LNCAP (cell line): Measurements from ENCODE around the gene ORAI1.

Source experiments
- TF ChIP-seq, protein P1 (sequence below): fragments of 450-650 bp; IDR thresholded peaks from 2 replicates; pipeline ENCODE4 v1.5.1; 2017; ENCODE audit warnings: mild to moderate bottlenecking

The ORAI1 gene

DNA sequence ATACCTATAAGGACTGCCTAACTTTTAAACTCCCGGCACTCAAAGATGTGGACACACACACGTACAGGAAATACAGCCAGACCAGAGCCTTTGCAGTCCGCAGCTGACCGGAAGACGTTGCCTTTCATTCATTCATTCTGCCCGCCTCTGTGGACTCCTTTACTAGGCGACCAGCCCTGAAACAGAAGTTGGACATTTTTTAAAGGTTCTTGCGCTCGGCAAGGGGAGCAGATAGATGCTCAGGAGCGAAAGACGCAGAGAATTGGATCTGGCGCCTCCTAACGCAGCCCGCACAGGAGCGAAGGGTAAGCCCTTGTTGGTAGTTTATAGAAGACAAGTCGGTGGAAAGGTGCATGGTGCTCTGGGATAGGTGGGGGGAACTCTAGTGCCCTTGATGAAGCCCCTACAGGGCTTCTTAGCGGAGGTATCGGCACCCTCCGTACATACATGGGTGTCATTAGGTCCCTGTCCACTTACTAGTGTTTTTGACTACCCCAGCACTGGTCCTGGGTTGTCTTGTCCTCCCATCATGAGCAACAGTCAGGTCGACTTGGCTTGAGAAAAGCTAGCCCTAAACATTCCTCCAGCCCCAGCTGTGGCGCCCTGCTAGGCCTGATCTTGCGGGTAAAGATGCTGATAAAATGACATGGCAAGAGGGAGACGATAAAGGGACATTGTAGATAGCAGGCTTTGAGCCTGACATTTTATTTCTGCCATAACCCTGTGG, 45.2 kb upstream of the ORAI1 start, which contains the start of gene KDM2B:
KDM2B (minus strand) TSS at position 65 of the 727 bp plus-strand sequence. CDS start 112 bp downstream, outside the sequence.
- TF ChIP-seq, protein P1, sequence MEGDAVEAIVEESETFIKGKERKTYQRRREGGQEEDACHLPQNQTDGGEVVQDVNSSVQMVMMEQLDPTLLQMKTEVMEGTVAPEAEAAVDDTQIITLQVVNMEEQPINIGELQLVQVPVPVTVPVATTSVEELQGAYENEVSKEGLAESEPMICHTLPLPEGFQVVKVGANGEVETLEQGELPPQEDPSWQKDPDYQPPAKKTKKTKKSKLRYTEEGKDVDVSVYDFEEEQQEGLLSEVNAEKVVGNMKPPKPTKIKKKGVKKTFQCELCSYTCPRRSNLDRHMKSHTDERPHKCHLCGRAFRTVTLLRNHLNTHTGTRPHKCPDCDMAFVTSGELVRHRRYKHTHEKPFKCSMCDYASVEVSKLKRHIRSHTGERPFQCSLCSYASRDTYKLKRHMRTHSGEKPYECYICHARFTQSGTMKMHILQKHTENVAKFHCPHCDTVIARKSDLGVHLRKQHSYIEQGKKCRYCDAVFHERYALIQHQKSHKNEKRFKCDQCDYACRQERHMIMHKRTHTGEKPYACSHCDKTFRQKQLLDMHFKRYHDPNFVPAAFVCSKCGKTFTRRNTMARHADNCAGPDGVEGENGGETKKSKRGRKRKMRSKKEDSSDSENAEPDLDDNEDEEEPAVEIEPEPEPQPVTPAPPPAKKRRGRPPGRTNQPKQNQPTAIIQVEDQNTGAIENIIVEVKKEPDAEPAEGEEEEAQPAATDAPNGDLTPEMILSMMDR: no peak

DNA sequence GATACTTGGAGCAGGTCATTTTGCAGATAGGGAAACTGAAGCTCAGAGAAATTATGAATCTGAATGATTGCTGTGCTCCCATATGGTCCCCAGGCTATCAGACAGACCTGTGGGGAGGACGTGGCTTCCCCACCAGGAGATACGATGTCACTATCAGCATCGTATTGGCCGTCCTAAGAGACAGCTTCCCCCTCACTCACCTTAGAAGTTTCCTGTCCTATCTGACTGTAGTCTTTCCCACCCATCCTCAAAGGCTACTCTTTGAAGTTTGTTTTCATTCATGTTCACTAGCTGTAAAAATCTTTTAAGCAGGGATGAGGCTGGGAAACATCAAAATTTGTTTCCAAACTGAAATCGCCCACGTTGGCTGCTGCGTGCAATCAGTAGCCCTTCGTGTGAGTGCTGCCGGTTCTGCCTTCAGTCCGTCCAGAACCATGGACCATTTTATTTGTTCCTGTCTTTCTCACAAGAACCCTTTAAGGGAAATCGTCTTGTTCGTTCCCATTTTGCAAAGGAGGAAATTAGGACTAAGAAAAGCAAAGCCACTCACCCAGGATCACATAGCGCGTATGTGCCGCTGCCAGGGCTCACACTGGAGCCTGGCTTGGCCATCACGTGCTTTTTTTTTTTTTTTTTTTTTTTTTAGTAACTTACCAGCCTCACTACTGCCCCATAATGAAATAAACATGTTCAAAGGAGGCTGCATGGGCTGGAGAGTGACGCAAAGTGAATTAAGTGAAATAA, 44.5 kb upstream of the ORAI1 start:
- TF ChIP-seq, protein P1: no peak

DNA sequence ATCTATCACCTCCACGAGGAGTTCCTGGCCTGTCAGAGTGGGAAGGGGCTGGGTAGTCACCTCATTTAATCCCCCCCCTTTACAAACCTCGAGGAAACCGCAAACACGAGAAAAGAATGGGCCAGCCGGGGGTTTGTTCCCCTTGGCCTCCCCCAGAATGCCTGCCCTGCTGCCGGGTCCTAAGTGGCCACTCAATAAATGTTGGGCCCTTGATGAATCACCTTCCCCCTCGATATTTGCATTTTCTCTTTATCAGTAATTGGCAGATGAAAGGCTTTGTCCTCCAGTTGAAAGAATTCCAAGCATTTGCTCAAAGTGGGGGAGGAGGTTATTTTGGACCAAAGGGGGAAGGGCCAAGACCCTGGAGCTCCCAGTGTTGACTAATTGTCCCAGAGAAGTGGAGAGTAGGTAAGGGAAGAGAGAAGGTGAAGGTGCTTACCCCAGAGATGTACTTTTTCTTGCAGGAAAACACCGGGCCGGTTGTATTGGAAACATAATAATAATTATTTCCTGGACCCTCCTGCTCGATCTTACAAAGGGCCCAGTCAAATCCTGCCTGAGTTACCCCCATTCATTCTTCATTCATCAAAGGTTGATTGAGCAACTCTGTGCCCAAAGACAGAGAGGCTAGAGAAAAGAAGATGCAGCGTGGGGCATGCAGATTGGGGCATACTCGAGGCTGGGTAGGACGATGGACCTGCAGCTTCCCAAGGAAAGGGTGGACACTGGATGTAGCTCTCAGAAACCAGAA, 43.6 kb upstream of the ORAI1 start:
- TF ChIP-seq, protein P1: no peak

DNA sequence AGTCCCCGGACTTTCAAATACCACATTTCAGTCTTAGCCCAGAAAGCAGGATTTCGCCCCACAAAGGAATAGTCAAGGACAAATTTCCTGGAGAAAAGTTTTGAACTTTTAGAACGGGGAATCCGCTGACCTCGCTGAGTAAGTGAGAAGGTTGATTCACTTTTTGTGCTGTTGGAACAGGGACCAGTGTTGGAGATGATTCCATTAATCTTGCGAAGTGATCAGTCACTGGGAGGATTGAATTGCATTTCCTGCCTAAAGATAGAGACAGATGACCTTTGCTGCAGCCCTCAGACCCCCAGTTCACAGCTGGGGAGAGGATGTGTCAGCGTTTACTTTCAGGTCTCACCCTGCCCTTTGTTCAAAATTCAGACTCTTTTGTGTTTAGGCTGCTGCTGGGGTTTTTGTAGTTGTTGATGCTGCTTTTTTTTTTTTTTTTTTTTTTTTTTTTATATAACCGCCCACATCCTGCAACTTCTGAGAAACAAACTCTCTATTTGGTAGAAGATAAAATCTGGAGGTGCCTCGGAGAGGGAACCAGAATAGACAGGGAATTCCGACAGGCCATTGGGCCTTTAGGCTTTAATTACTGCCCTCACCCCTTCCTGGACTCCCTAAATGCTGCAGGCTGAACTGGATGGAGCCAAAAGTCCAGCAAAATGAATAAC, 35.7 kb upstream of the ORAI1 start:
- TF ChIP-seq, protein P1: no peak

DNA sequence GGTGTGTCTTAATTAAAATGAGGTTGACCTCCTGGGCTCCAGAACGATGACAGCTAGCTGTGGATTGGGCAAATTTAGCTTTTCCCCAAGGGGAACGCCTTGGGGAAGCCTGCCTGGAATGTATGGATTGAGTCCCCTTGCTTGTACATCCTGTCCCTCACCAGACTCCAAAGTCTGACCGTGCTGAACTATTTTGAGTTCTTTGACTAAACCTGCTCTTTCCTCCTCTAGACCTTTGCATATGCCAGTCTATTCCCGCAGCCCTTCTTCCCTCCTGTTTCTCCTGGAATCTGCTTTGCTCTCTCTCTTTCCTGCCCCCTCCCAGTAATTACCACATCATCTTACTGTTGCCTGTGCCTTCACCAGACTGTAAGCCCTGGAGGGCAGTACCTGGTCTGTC, 34.0 kb upstream of the ORAI1 start:
- TF ChIP-seq, protein P1: no peak

DNA sequence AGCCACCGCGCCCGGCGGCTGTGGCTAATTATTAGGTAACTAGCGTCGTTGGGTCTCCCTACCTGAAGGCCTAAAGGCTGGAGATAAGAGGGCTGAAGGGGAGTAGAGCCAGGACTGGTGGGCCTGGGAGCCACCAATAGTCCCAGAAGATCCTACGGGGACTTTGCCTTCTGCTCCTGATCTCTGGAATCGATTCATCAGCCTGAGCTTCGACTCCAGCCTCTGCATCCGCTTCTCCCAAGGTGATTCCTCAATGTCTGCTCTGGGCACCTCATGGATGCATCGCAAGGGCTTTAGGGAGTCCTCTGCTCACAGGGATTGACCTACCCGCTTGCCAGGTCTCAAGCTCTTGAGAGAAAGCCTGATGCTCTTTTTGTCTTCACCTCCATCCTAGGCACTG, 30.8 kb upstream of the ORAI1 start:
- TF ChIP-seq, protein P1: no peak

DNA sequence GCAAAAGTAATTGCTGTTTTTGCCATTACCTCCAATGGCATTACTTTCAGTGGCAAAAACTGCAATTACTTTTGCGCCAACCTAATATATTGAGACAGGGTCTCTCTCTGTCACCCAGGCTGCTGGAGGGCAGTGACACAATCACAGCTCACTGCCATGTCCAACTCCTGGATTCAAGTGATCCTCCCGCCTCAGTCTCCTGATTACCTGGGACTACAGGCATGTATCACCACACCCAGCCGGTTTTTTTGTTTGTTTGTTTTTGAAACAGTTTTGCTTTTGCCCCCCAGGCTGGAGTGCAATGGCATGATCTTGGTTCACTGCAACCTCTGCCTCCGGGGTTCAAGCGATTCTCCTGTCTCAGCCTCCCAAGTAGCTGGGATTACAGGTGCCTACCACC, 29.8 kb upstream of the ORAI1 start:
- TF ChIP-seq, protein P1: no peak
